HK-2 (cell line): ENCODE data around the gene NUP133.
"Not testable (repeated sequence)": the region's sequence is repeated elsewhere in the genome, so short reads cannot be mapped to it uniquely, and the experiment has no call there.

Source experiments
- DNase-seq: peaks from one replicate; pipeline ENCODE4 v3.0.0-alpha.2; 2018; ENCODE audit not compliant: unreplicated experiment

Gene NUP133

GRCh38 chr1:229507951-229508822, at the start of gene NUP133:
NUP133 (minus strand) TSS chr1:229508341; CDS start chr1:229508249, 92 bp downstream.
- peak; percentile 99 for DNase-seq

- DNase-seq: no peak
Observed at GRCh38 chr1:229557200-229557850, 49.2 kb upstream of the NUP133 start.

GRCh38 chr1:229554886-229555621, 46.9 kb upstream of the NUP133 start:
- DNase-seq: no peak

GRCh38 chr1:229553621-229554130, 45.5 kb upstream of the NUP133 start:
- DNase-seq: no peak

GRCh38 chr1:229552732-229553131, 44.6 kb upstream of the NUP133 start:
- DNase-seq: no peak

- no peak for DNase-seq
Observed at GRCh38 chr1:229550812-229551567, 42.8 kb upstream of the NUP133 start.

- no peak for DNase-seq
Observed at GRCh38 chr1:229547542-229547941, 39.4 kb upstream of the NUP133 start.

GRCh38 chr1:229544587-229544986, 36.4 kb upstream of the NUP133 start:
- DNase-seq: no peak

- DNase-seq: no peak
Observed at GRCh38 chr1:229539863-229540506, 31.8 kb upstream of the NUP133 start.

- DNase-seq: no peak
Observed at GRCh38 chr1:229538945-229539344, 30.8 kb upstream of the NUP133 start.

- no peak for DNase-seq
Observed at GRCh38 chr1:229537894-229538293, 29.8 kb upstream of the NUP133 start.

GRCh38 chr1:229536982-229537381, 28.8 kb upstream of the NUP133 start:
- DNase-seq: no peak

GRCh38 chr1:229535230-229535629, 27.1 kb upstream of the NUP133 start:
- DNase-seq: no peak

- no peak for DNase-seq
Observed at GRCh38 chr1:229531326-229531725, 23.2 kb upstream of the NUP133 start.

- DNase-seq: no peak
Observed at GRCh38 chr1:229529639-229530038, 21.5 kb upstream of the NUP133 start.

GRCh38 chr1:229526695-229527094, 18.6 kb upstream of the NUP133 start:
- no peak for DNase-seq

- DNase-seq: no peak
Observed at GRCh38 chr1:229523052-229523451, 14.9 kb upstream of the NUP133 start.

GRCh38 chr1:229514578-229515275, 6.6 kb upstream of the NUP133 start:
- peak; percentile 53 for DNase-seq

- DNase-seq: not testable (repeated sequence)
Observed at GRCh38 chr1:229511625-229512024, 3.5 kb upstream of the NUP133 start.

GRCh38 chr1:229511201-229511600, 3.1 kb upstream of the NUP133 start:
- DNase-seq: not testable (repeated sequence)
